ENCODE measurements around the gene MICAL1.
A peak's percentile ranks its signal among the peaks of the same experiment; 100 is the strongest.

Gene MICAL1

GRCh38 chr6:109455437-109456110 lies at the start of gene MICAL1:
Gene MICAL1 (minus strand): TSS chr6:109455772. CDS start chr6:109454196, 1,576 bp downstream.
- Histone ChIP-seq H3K9ac (ENCODE audit: low read depth, low read length) (peak within 1 kb of the TSS; percentile 60), H3K27ac (ENCODE audit: low read depth, low read length) (peak within 1 kb of the TSS; percentile 76), H3K4me1 (ENCODE audit: control insufficient read depth, insufficient read depth, low read length) (peaks cover 26% of the 10 kb centered on the region), H3K9me3 (ENCODE audit: control insufficient read depth, insufficient read depth, low read length) (no peaks in the 10 kb centered on the region), H3K36me3 (ENCODE audit: control insufficient read depth, insufficient read depth, low read length) (peaks cover 25% of the 10 kb centered on the region), H3K4me3 (ENCODE audit: low read depth, low read length) (peak within 1 kb of the TSS; percentile 94), H3K27me3 (ENCODE audit: control insufficient read depth, insufficient read depth, low read length) (no peaks in the 10 kb centered on the region)

GRCh38 chr6:109503327-109504224 lies 48.0 kb upstream of the MICAL1 start:
- no peak overlapping the region for H3K9ac ChIP-seq (ENCODE audit: low read depth, low read length)
- H3K4me3 ChIP-seq (ENCODE audit: low read depth, low read length), result no peak overlapping the region
- H3K4me1 ChIP-seq (ENCODE audit: control insufficient read depth, insufficient read depth, low read length), result peaks cover 24% of the 10 kb centered on the region
- no peaks in the 10 kb centered on the region for H3K36me3 ChIP-seq (ENCODE audit: control insufficient read depth, insufficient read depth, low read length)
- H3K27ac ChIP-seq (ENCODE audit: low read depth, low read length), result no peak overlapping the region
- H3K27me3 ChIP-seq (ENCODE audit: control insufficient read depth, insufficient read depth, low read length), result no peaks in the 10 kb centered on the region
- H3K9me3 ChIP-seq (ENCODE audit: control insufficient read depth, insufficient read depth, low read length), result no peaks in the 10 kb centered on the region

DNA sequence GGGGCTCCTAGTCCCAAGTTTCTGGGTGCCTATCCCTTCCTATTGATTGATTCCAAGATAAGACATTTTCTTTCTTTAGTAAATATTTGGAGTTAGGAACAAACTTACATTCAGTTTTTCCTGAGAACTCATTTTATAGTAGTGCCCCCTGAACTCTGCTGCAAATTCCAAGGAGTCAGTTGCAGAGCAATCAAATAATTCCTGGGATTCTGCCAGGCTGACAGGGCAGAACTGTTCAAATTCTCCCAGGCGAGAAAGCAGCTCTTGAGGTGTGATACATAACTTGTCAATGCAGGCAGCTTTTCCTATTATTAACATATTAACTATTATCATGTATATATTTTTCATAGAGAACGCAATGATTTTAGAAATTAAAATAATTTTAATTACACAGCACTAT lies 43.4 kb upstream of the MICAL1 start:
- Histone ChIP-seq H3K27me3 (ENCODE audit: control insufficient read depth, insufficient read depth, low read length) (no peaks in the 10 kb centered on the region), H3K36me3 (ENCODE audit: control insufficient read depth, insufficient read depth, low read length) (no peaks in the 10 kb centered on the region), H3K9ac (ENCODE audit: low read depth, low read length) (no peak overlapping the region), H3K27ac (ENCODE audit: low read depth, low read length) (no peak overlapping the region), H3K4me1 (ENCODE audit: control insufficient read depth, insufficient read depth, low read length) (peaks cover 24% of the 10 kb centered on the region), H3K9me3 (ENCODE audit: control insufficient read depth, insufficient read depth, low read length) (no peaks in the 10 kb centered on the region), H3K4me3 (ENCODE audit: low read depth, low read length) (no peak overlapping the region)

DNA sequence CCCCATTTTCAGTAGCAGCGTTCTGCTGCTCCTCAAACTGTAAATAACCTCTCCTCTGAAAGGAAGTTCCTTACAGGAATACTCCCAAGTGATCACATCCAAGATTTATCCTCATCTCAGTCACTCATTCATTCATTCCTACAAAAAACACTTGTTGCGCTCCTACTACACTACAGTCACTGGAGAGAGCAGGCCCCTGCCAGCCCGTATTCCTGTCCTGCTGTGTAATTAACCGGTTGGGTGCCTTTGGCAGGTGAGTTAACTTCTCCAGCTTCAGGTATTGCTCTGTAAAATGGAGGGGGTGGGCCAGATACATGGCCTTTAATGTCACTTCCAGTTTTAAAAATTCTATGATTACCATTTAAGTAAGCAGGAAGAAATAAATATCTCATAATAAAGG lies 42.5 kb upstream of the MICAL1 start:
- H3K4me1 ChIP-seq (ENCODE audit: control insufficient read depth, insufficient read depth, low read length), result peaks cover 28% of the 10 kb centered on the region
- no peaks in the 10 kb centered on the region for H3K27me3 ChIP-seq (ENCODE audit: control insufficient read depth, insufficient read depth, low read length)
- no peaks in the 10 kb centered on the region for H3K9me3 ChIP-seq (ENCODE audit: control insufficient read depth, insufficient read depth, low read length)
- no peak overlapping the region for H3K9ac ChIP-seq (ENCODE audit: low read depth, low read length)
- no peaks in the 10 kb centered on the region for H3K36me3 ChIP-seq (ENCODE audit: control insufficient read depth, insufficient read depth, low read length)
- no peak overlapping the region for H3K27ac ChIP-seq (ENCODE audit: low read depth, low read length)
- no peak overlapping the region for H3K4me3 ChIP-seq (ENCODE audit: low read depth, low read length)

DNA sequence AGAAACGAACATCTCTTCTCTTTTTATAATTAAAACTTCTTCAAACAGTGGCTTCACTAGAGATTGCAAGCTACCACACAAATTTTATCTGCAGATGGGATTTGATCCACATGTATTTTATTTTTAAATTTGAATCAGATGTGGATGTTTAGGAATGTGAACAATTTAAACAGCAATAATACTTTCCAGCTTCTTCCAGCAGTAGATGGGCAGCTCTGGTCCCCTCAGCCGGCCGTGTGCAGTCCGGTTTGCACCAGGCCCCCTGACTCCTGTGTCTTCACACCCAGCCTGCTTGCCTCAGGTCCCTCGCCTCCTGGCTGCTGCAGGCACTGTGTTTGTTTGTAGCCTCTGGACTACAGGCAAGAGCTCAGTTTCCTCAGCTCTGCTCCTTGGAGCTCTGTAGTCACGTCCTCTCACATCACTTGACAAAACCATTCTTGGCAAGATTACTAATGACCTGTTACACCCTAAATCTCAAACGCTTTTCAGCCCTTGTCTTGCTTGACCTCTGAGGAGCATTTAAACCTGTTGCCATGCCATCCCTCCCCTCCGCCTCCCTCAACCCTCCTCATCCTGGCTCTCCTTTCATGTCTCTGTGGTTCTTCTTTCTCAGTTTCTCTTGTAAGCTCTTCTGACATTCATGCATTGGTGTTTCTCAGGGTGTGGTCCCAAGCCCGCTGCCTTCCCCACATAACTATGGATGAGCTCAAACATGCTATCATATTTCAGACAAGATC lies 40.6 kb upstream of the MICAL1 start:
- Histone ChIP-seq H3K9me3 (ENCODE audit: control insufficient read depth, insufficient read depth, low read length) (no peaks in the 10 kb centered on the region), H3K27ac (ENCODE audit: low read depth, low read length) (no peak overlapping the region), H3K27me3 (ENCODE audit: control insufficient read depth, insufficient read depth, low read length) (no peaks in the 10 kb centered on the region), H3K9ac (ENCODE audit: low read depth, low read length) (no peak overlapping the region), H3K36me3 (ENCODE audit: control insufficient read depth, insufficient read depth, low read length) (no peaks in the 10 kb centered on the region), H3K4me1 (ENCODE audit: control insufficient read depth, insufficient read depth, low read length) (peaks cover 43% of the 10 kb centered on the region), H3K4me3 (ENCODE audit: low read depth, low read length) (no peak overlapping the region)

DNA sequence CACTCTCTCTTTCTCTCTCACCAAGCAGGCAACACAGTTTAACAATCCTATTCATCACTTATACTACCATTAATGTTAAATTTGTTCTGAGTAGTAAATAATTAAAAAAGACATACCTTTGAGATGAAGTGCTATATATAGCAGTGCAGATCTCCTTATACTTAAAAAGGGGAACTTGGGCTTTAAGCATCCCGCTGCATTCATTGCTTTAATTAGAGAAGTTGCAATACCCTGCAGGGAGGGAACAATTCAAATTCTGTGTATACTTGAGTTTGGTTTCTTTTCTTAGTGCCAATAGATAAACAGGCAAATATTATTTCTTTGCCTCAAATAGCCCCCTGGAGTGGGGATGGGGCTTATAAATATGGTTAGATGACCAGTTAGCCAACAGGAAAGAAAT lies 38.3 kb upstream of the MICAL1 start:
- no peaks in the 10 kb centered on the region for H3K36me3 ChIP-seq (ENCODE audit: control insufficient read depth, insufficient read depth, low read length)
- no peaks in the 10 kb centered on the region for H3K9me3 ChIP-seq (ENCODE audit: control insufficient read depth, insufficient read depth, low read length)
- H3K4me1 ChIP-seq (ENCODE audit: control insufficient read depth, insufficient read depth, low read length), result peaks cover 51% of the 10 kb centered on the region
- H3K27ac ChIP-seq (ENCODE audit: low read depth, low read length), result no peak overlapping the region
- no peak overlapping the region for H3K4me3 ChIP-seq (ENCODE audit: low read depth, low read length)
- no peak overlapping the region for H3K9ac ChIP-seq (ENCODE audit: low read depth, low read length)
- no peaks in the 10 kb centered on the region for H3K27me3 ChIP-seq (ENCODE audit: control insufficient read depth, insufficient read depth, low read length)

DNA sequence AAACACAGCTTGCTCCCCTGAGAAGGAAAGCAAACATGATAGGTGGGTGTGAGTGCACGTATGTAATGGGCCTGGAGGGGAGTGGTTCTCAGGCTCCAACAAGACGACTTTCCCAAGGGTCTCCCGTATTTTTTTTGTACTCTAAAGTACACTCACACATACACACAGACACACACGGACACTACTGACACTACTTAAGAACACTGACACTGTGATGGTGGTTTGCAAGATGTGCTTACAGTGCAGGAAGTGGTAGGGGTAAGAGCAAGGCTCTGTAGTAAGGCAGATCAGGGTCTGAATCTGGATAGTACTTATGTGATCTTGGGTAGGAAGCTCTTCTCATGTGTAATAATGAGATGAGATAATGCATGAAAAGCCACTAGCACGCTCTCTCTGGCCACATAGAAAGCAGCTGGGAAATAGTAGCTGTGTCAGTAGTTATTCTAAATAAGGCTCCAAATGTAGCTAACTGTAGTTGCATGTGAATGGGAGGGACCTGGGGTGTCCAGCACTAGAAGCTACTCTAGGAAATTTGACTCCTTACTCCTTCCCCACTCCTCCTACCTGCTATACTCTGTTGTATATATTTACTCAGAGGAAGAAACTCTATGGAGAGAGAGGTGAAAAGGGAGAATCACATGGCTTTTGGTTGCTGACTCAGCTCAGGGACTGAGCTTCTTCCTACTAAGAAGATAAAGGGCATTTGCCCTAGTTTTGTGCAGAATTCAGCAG lies 35.8 kb upstream of the MICAL1 start:
- Histone ChIP-seq H3K36me3 (ENCODE audit: control insufficient read depth, insufficient read depth, low read length) (no peaks in the 10 kb centered on the region), H3K4me1 (ENCODE audit: control insufficient read depth, insufficient read depth, low read length) (peaks cover 45% of the 10 kb centered on the region), H3K9ac (ENCODE audit: low read depth, low read length) (no peak overlapping the region), H3K4me3 (ENCODE audit: low read depth, low read length) (no peak overlapping the region), H3K27me3 (ENCODE audit: control insufficient read depth, insufficient read depth, low read length) (no peaks in the 10 kb centered on the region), H3K9me3 (ENCODE audit: control insufficient read depth, insufficient read depth, low read length) (no peaks in the 10 kb centered on the region), H3K27ac (ENCODE audit: low read depth, low read length) (peak overlapping the region; percentile 72)

- Histone ChIP-seq H3K4me1 (ENCODE audit: control insufficient read depth, insufficient read depth, low read length) (peaks cover 45% of the 10 kb centered on the region), H3K4me3 (ENCODE audit: low read depth, low read length) (no peak overlapping the region), H3K27ac (ENCODE audit: low read depth, low read length) (peak overlapping the region; percentile 72), H3K9me3 (ENCODE audit: control insufficient read depth, insufficient read depth, low read length) (no peaks in the 10 kb centered on the region), H3K36me3 (ENCODE audit: control insufficient read depth, insufficient read depth, low read length) (no peaks in the 10 kb centered on the region), H3K27me3 (ENCODE audit: control insufficient read depth, insufficient read depth, low read length) (no peaks in the 10 kb centered on the region), H3K9ac (ENCODE audit: low read depth, low read length) (no peak overlapping the region)
Observed at GRCh38 chr6:109490713-109491112, 35.1 kb upstream of the MICAL1 start.

DNA sequence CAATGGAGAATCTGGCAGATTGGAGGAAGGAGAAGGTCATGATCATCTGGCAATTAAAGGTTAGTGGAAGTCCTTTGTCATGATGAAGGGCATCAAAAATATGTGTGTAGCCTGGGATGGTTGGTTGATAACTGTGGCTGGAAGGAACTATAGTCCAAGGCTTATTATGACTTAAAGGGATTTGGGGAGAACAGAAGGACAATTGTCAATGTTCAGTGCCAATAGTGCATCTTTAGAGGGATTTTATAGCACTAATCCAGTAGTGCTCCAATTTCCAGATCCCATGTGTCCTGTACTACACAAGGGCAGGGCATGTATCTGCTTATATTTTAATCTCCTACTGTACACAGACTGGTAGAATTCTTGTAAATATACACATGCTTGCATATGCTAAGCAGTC lies 32.4 kb upstream of the MICAL1 start:
- no peak overlapping the region for H3K27ac ChIP-seq (ENCODE audit: low read depth, low read length)
- H3K9ac ChIP-seq (ENCODE audit: low read depth, low read length), result no peak overlapping the region
- H3K36me3 ChIP-seq (ENCODE audit: control insufficient read depth, insufficient read depth, low read length), result no peaks in the 10 kb centered on the region
- H3K9me3 ChIP-seq (ENCODE audit: control insufficient read depth, insufficient read depth, low read length), result no peaks in the 10 kb centered on the region
- no peaks in the 10 kb centered on the region for H3K27me3 ChIP-seq (ENCODE audit: control insufficient read depth, insufficient read depth, low read length)
- H3K4me1 ChIP-seq (ENCODE audit: control insufficient read depth, insufficient read depth, low read length), result peaks cover 35% of the 10 kb centered on the region
- no peak overlapping the region for H3K4me3 ChIP-seq (ENCODE audit: low read depth, low read length)

DNA sequence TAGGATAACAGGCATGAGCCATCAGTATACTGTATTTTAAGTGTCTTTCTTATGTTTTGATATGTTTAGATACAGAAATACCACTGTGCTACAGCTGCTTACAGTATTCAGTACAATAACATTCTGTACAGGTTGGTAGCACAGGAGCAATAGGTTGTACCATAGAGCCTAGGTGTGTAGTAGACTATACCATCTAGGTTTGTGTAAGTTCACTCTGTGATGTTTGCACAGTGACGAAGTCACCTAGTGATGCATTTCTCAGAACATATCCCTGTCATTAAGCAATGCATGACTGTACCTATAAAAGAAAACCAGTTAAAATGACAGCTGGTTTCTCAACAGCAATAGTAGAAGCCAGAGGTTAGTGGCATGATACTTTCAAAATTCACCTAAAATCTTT lies 30.5 kb upstream of the MICAL1 start:
- Histone ChIP-seq H3K9me3 (ENCODE audit: control insufficient read depth, insufficient read depth, low read length) (no peaks in the 10 kb centered on the region), H3K4me3 (ENCODE audit: low read depth, low read length) (no peak overlapping the region), H3K9ac (ENCODE audit: low read depth, low read length) (no peak overlapping the region), H3K27ac (ENCODE audit: low read depth, low read length) (no peak overlapping the region), H3K36me3 (ENCODE audit: control insufficient read depth, insufficient read depth, low read length) (peaks cover 9% of the 10 kb centered on the region), H3K27me3 (ENCODE audit: control insufficient read depth, insufficient read depth, low read length) (no peaks in the 10 kb centered on the region), H3K4me1 (ENCODE audit: control insufficient read depth, insufficient read depth, low read length) (peaks cover 29% of the 10 kb centered on the region)

Data from HUES48 (cell line).